PC-9 (cell line): ENCODE data around the gene HK2. TPM values are rescaled to one million over a fixed set of nuclear protein-coding genes. Genes with fewer than 3 reads are reported as not detected.

ENCODE experiments used
- BruUV-seq: library from RNA; stranded (reverse); fragments of 400-500 nt; replicated peaks from 2 replicates; lab custom pipeline; 2021; lab: Mats Ljungman, UMichigan
- CTCF ChIA-PET: fragments of 300-600 bp; sonication (Branson Sonifier 250); formaldehyde crosslinking; loops from one replicate; lab custom pipeline; 2022; ENCODE audit warnings: antibody characterized with exemption; lab: Charles Lee
- POLR2A ChIA-PET: fragments of 300-600 bp; sonication (Branson Sonifier 250); formaldehyde crosslinking; loops from one replicate; lab custom pipeline; 2022; ENCODE audit warnings: antibody characterized with exemption; ENCODE audit not compliant: unreplicated experiment; lab: Charles Lee
- DNase-seq, 2 experiments: peaks; one replicate each; pipeline versions ENCODE4 v3.0.0 to v3.0.0-alpha.2; 2015 to 2022; ENCODE audit warnings: mixed read lengths in 1 of 2
- H2AFZ ChIP-seq: fragments of 200-600 bp; sonication (generic); 2 replicates; pipeline ENCODE4 v1.8.1; 2017; ENCODE audit warnings: antibody characterized with exemption
- H3F3A ChIP-seq: fragments of 200-600 bp; sonication (generic); 2 replicates; pipeline ENCODE4 v1.8.1; 2017; ENCODE audit warnings: antibody characterized with exemption, mild to moderate bottlenecking, low read depth; ENCODE audit not compliant: insufficient read depth
- H3K27ac ChIP-seq: fragments of 200-600 bp; sonication (generic); 2 replicates; pipeline ENCODE4 v1.6.1; 2016; ENCODE audit warnings: mixed run types
- H3K27me3 ChIP-seq: fragments of 200-600 bp; sonication (generic); 2 replicates; pipeline ENCODE4 v1.6.1; 2016; ENCODE audit warnings: low read depth, mixed run types; ENCODE audit not compliant: insufficient read depth
- H3K36me3 ChIP-seq: fragments of 200-600 bp; sonication (generic); 2 replicates; pipeline ENCODE4 v1.6.1; 2016; ENCODE audit warnings: low read depth, mixed run types
- H3K4me1 ChIP-seq: fragments of 200-600 bp; sonication (generic); replicated peaks from 2 replicates; pipeline ENCODE4 v1.6.1; 2016; ENCODE audit warnings: mixed run types; ENCODE audit not compliant: insufficient read depth
- H3K4me2 ChIP-seq: fragments of 200-600 bp; sonication (generic); 2 replicates; pipeline ENCODE4 v1.6.1; 2017; ENCODE audit warnings: mixed run types
- H3K4me3 ChIP-seq: fragments of 200-600 bp; sonication (generic); 2 replicates; pipeline ENCODE4 v1.6.1; 2016; ENCODE audit warnings: mixed run types
- H3K79me2 ChIP-seq: fragments of 200-600 bp; sonication (generic); 2 replicates; pipeline ENCODE4 v1.6.1; 2017; ENCODE audit warnings: low read depth, mixed run types
- H3K9me2 ChIP-seq: fragments of 200-600 bp; sonication (generic); 2 replicates; pipeline ENCODE4 v1.8.1; 2017; ENCODE audit warnings: mild to moderate bottlenecking; ENCODE audit not compliant: insufficient read depth
- H3K9me3 ChIP-seq: fragments of 200-600 bp; sonication (generic); 2 replicates; pipeline ENCODE4 v1.8.1; 2016; ENCODE audit warnings: low read depth; ENCODE audit not compliant: insufficient read depth
- H4K20me1 ChIP-seq: fragments of 200-600 bp; sonication (generic); 2 replicates; pipeline ENCODE4 v1.8.1; 2017; ENCODE audit not compliant: insufficient read depth
- EZH2 ChIP-seq: fragments of 200-600 bp; sonication (generic); IDR thresholded peaks from 2 replicates; pipeline ENCODE4 v1.8.0; 2017; ENCODE audit warnings: antibody characterized with exemption, low read depth
- intact Hi-C: fragments of 100-400 bp; cut with micrococcal nuclease; formaldehyde crosslinking; loops from one replicate; pipeline ENCODE4 v1.10.0; 2022; ENCODE audit not compliant: unreplicated experiment
- total RNA-seq: library from RNA; stranded (reverse); gene quantifications from 2 replicates; pipeline ENCODE4 v1.2.3, GENCODE V29; 2021
- TF ChIP-seq, protein P1 (sequence below): fragments of 200-600 bp; sonication (generic); conservative IDR thresholded peaks from 2 replicates; pipeline ENCODE4 v1.6.1; 2017; ENCODE audit warnings: mixed run types, antibody characterized with exemption, mild to moderate bottlenecking, moderate library complexity

Gene HK2
- total RNA-seq, 1 experiment from 2014 or later: 7.8 TPM

DNA sequence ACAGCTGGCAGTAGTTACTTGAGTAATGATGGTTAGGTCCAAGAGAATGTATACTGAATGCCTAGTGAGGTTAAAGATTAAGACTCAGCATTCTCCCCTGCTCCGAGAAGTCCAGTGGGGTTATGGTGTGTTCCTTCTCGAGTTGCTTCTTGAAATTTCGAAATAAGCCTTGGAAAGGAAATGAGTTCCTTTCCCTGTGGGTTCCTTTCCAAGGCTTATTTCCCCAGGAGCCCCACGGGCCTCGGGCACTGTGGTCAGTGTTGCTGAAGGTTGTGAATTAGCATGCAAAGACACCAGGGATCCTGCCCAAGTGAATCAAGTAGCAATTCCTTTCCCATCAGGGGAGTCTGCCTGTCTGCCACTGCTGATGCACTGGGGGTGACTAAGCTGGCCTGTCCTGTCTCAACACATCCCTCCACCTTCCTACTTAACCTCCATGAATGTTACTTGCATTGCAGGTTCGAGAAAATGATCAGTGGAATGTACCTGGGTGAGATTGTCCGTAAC lies 53.6 kb downstream of the HK2 start:
- BruUV-seq: no TSS peak
- CTCF ChIA-PET: no interaction called here
- H4K20me1 ChIP-seq: no peaks in the 10 kb centered on the region
- H3K36me3 ChIP-seq: peaks cover 50% of the 10 kb centered on the region
- intact Hi-C loops: no loop called here
- TF ChIP-seq, protein P1, sequence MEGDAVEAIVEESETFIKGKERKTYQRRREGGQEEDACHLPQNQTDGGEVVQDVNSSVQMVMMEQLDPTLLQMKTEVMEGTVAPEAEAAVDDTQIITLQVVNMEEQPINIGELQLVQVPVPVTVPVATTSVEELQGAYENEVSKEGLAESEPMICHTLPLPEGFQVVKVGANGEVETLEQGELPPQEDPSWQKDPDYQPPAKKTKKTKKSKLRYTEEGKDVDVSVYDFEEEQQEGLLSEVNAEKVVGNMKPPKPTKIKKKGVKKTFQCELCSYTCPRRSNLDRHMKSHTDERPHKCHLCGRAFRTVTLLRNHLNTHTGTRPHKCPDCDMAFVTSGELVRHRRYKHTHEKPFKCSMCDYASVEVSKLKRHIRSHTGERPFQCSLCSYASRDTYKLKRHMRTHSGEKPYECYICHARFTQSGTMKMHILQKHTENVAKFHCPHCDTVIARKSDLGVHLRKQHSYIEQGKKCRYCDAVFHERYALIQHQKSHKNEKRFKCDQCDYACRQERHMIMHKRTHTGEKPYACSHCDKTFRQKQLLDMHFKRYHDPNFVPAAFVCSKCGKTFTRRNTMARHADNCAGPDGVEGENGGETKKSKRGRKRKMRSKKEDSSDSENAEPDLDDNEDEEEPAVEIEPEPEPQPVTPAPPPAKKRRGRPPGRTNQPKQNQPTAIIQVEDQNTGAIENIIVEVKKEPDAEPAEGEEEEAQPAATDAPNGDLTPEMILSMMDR: no peak
- TF ChIP-seq EZH2: no peak
- no peak overlapping the region for H3K4me2 ChIP-seq
- H3K9me2 ChIP-seq: no peaks in the 10 kb centered on the region
- H3K4me3 ChIP-seq: no peak overlapping the region
- peaks cover 16% of the 10 kb centered on the region; the same call in 1 of the 2 replicates for H3F3A ChIP-seq
- DNase-seq: no peak
- H3K79me2 ChIP-seq: no peaks in the 10 kb centered on the region
- H3K4me1 ChIP-seq: peaks cover 4% of the 10 kb centered on the region; the same call in 1 of the 2 replicates
- H3K27ac ChIP-seq: no peak overlapping the region
- no peaks in the 10 kb centered on the region for H3K9me3 ChIP-seq
- POLR2A ChIA-PET: no interaction called here
- no peak overlapping the region for H2AFZ ChIP-seq
- H3K27me3 ChIP-seq: no peaks in the 10 kb centered on the region

DNA sequence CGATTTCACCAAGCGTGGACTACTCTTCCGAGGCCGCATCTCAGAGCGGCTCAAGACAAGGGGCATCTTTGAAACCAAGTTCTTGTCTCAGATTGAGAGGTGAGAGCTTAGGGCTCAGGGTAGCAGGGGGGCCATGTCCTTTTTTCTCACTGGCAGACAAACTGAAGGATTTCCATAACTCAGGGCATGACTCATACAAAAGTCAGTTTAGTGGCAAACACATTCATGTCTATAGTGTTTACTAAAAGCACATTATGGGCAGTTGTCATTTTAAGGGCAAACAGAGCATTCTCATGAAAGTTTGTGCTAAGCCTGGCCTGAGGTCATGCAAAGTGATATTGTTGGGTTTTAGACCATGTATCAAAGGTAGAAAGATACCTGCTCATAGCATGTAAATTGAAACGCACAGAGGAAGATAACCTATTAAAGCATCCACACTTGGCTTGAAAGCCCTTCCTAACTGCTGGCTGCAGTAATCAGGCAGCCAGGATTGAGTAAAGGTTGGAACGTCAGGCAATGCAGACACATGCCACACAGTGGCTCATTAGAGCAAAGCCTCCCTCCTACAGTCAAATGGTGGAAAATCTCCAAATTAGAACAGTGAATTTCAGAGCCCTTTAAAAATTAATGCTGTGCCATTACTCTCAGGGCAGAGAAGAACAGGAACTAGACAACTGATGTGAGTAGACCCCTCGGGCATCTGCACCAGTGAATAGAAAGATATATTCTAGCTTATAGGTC lies 54.2 kb downstream of the HK2 start:
- Histone ChIP-seq H3F3A (peaks cover 21% of the 10 kb centered on the region; the same call in 1 of the 2 replicates), H3K27me3 (no peaks in the 10 kb centered on the region), H3K9me2 (no peaks in the 10 kb centered on the region), H3K79me2 (no peaks in the 10 kb centered on the region), H3K4me1 (peaks cover 11% of the 10 kb centered on the region), H3K36me3 (peaks cover 47% of the 10 kb centered on the region), H3K9me3 (peaks cover 1% of the 10 kb centered on the region; the same call in 1 of the 2 replicates), H3K27ac (no peak overlapping the region), H2AFZ (no peak overlapping the region), H4K20me1 (no peaks in the 10 kb centered on the region), H3K4me3 (no peak overlapping the region), H3K4me2 (no peak overlapping the region)
- POLR2A ChIA-PET: no interaction called here
- BruUV-seq: no TSS peak
- DNase-seq: no peak
- CTCF ChIA-PET: no interaction called here
- intact Hi-C loops: no loop called here
- TF ChIP-seq EZH2: no peak
- TF ChIP-seq, protein P1: no peak

DNA sequence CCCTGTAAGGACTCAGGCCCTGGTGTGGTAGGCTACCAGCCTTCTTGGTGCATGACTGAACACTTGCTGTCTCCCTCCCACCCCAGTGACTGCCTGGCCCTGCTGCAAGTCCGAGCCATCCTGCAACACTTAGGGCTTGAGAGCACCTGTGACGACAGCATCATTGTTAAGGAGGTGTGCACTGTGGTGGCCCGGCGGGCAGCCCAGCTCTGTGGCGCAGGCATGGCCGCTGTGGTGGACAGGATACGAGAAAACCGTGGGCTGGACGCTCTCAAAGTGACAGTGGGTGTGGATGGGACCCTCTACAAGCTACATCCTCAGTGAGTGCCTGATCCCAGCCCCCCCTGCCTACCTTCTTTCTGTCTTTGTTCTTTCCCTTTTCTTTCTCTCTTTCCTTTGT lies 55.2 kb downstream of the HK2 start:
- ChIA-PET CTCF (no interaction called here), POLR2A (no interaction called here)
- Histone ChIP-seq H3K36me3 (peaks cover 43% of the 10 kb centered on the region), H3K9me2 (no peaks in the 10 kb centered on the region), H3K4me2 (no peak overlapping the region), H3K27me3 (no peaks in the 10 kb centered on the region), H3K27ac (no peak overlapping the region), H2AFZ (no peak overlapping the region), H3K79me2 (no peaks in the 10 kb centered on the region), H3K9me3 (peaks cover 5% of the 10 kb centered on the region; the same call in 1 of the 2 replicates), H3F3A (peaks cover 21% of the 10 kb centered on the region; the same call in 1 of the 2 replicates), H4K20me1 (no peaks in the 10 kb centered on the region), H3K4me1 (peaks cover 20% of the 10 kb centered on the region), H3K4me3 (no peak overlapping the region)
- intact Hi-C loops: no loop called here
- no peak for TF ChIP-seq EZH2
- TF ChIP-seq, protein P1: no peak
- BruUV-seq: no TSS peak
- no peak for DNase-seq
